Neuronal stem cell (in vitro differentiated cells): Measurements from ENCODE around the gene BCL2L11.

ENCODE experiments used
- DNase-seq: peaks from one replicate; pipeline ENCODE4 v3.0.0-alpha.2; 2013; ENCODE audit warnings: low spot score
- H2AFZ ChIP-seq: one replicate; pipeline ENCODE4 v1.6.1; 2013; ENCODE audit warnings: mild to moderate bottlenecking, low read length, inconsistent platforms
- H2AK5ac ChIP-seq: 2 replicates; pipeline ENCODE4 v1.6.1; 2013; ENCODE audit warnings: low read depth, mild to moderate bottlenecking, inconsistent platforms, low read length, moderate library complexity, mixed read lengths
- H2BK120ac ChIP-seq: 2 replicates; pipeline ENCODE4 v1.6.1; 2013; ENCODE audit warnings: low read depth, mild to moderate bottlenecking, inconsistent platforms, low read length, moderate library complexity, mixed read lengths
- H2BK12ac ChIP-seq: one replicate; pipeline ENCODE4 v1.6.1; 2013; ENCODE audit warnings: low read length, inconsistent platforms
- H2BK15ac ChIP-seq: 2 replicates; pipeline ENCODE4 v1.6.1; 2013; ENCODE audit warnings: mild to moderate bottlenecking, low read length, inconsistent platforms, mixed read lengths
- H2BK5ac ChIP-seq: one replicate; pipeline ENCODE4 v1.6.1; 2013; ENCODE audit warnings: inconsistent platforms, mild to moderate bottlenecking, low read length, moderate library complexity
- H3K14ac ChIP-seq: one replicate; pipeline ENCODE4 v1.6.1; 2013; ENCODE audit warnings: low read length, inconsistent platforms
- H3K18ac ChIP-seq: 2 replicates; pipeline ENCODE4 v1.6.1; 2013; ENCODE audit warnings: low read length, inconsistent platforms
- H3K23ac ChIP-seq: 2 replicates; pipeline ENCODE4 v1.6.1; 2013; ENCODE audit warnings: low read depth, mild to moderate bottlenecking, mixed read lengths, low read length, inconsistent platforms; ENCODE audit not compliant: poor library complexity
- H3K27ac ChIP-seq: replicated peaks from 3 replicates; pipeline ENCODE4 v1.5.1; 2013; ENCODE audit warnings: low read length, inconsistent platforms
- H3K27me3 ChIP-seq, 3 experiments: 2 replicates each; pipeline ENCODE4 v1.6.1; 2013; ENCODE audit warnings: low read length in 3 of 3, mild to moderate bottlenecking in 2 of 3, inconsistent platforms in 1 of 3, low read depth in 1 of 3, mixed read lengths in 1 of 3, moderate library complexity in 1 of 3; ENCODE audit not compliant: control insufficient read depth in 3 of 3, insufficient read depth in 3 of 3
- H3K36me3 ChIP-seq, 2 donors: replicated peaks in 1 of 2; 2 replicates each; pipeline ENCODE4 v1.6.1; 2013; ENCODE audit warnings: low read length in 2 of 2; ENCODE audit not compliant: control insufficient read depth in 2 of 2, insufficient read depth in 2 of 2
- H3K4ac ChIP-seq: 2 replicates; pipeline ENCODE4 v1.6.1; 2013; ENCODE audit warnings: inconsistent platforms, mild to moderate bottlenecking, low read length, moderate library complexity
- H3K4me1 ChIP-seq, 2 donors: 1 replicate in 1 of 2; 2 replicates in 1 of 2; pipeline ENCODE4 v1.6.1; 2013; ENCODE audit warnings: low read length in 2 of 2, low read depth in 1 of 2; ENCODE audit not compliant: control insufficient read depth in 2 of 2, insufficient read depth in 1 of 2
- H3K4me2 ChIP-seq: one replicate; pipeline ENCODE4 v1.6.1; 2013; ENCODE audit warnings: mild to moderate bottlenecking, low read length, inconsistent platforms; ENCODE audit not compliant: insufficient read depth, poor library complexity, severe bottlenecking
- H3K4me3 ChIP-seq, 2 donors: 2 replicates each; pipeline ENCODE4 v1.5.1; 2013; ENCODE audit warnings: low read length in 2 of 2, mild to moderate bottlenecking in 2 of 2, inconsistent platforms in 1 of 2, moderate library complexity in 1 of 2
- H3K79me1 ChIP-seq: one replicate; pipeline ENCODE4 v1.6.1; 2013; ENCODE audit warnings: low read depth, mild to moderate bottlenecking, inconsistent platforms, low read length, moderate library complexity
- H3K9ac ChIP-seq: one replicate; pipeline ENCODE4 v1.6.1; 2013; ENCODE audit warnings: mild to moderate bottlenecking, low read depth, low read length, inconsistent platforms; ENCODE audit not compliant: poor library complexity
- H3K9me3 ChIP-seq, 2 donors: replicated peaks in 1 of 2; 2 replicates each; pipeline versions ENCODE3 to v1.6.1; 2013; ENCODE audit warnings: low read length in 2 of 2, mild to moderate bottlenecking in 2 of 2, inconsistent platforms in 1 of 2, low read depth in 1 of 2, mixed read lengths in 1 of 2, moderate library complexity in 1 of 2; ENCODE audit not compliant: control insufficient read depth in 2 of 2, insufficient read depth in 1 of 2
- H4K8ac ChIP-seq: one replicate; pipeline ENCODE4 v1.6.1; 2013; ENCODE audit warnings: low read depth, mild to moderate bottlenecking, inconsistent platforms, low read length, moderate library complexity
- H4K91ac ChIP-seq: one replicate; pipeline ENCODE4 v1.6.1; 2013; ENCODE audit warnings: low read length, low read depth, mild to moderate bottlenecking, inconsistent platforms; ENCODE audit not compliant: poor library complexity
- WGBS, 2 donors: extraction: QIAGEN DNeasy Blood & Tissue Kit; methylation state at CpG; one replicate each; pipeline ENCODE4 v1.1.7; 2013; ENCODE audit warnings: missing lambda C conversion rate in 2 of 2, mixed read lengths in 1 of 2; ENCODE audit not compliant: insufficient read length in 2 of 2, insufficient replicate concordance in 1 of 2; ENCODE audit errors: extremely low coverage in 2 of 2; 5-methylcytosine and 5-hydroxymethylcytosine counted together

BCL2L11 gene

DNA sequence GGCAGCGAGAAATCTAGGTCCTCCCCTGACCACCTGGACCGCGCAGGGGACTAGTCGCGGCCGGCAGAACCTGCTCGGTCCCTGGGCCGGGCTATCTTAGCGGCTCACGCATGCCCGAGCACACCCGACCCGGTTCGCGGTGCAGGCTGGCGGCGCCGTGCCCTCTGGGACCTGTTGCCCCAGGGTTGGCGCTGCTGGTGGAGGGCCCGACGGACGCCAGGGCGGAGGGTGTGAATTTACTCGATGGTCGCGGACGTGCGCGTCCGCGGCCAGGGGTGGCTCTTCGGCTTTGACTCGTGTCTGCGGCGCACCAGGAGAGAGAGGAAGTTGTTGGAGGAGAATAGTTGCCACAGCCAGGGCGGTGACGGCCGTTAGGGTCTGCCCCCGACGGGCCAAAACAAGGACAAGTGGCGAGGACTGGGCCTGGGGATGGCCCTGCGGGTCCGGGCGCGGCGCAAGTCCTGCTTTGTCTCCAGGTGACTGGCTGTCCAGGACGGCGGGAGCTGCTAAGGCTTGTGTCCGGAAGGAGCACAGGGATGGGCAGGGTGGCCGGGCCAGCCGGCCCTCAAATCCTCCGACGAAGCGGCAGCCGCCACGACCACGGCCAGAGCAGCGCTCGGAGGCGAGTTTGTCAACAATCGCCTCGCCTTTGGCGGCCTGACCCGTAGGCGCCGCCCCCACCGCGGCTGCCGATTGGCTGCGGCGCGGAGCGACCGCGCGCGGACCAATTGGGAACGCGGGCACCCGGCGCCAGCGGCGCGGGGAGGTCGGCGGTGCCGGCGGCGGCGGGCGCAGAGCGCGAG is 1.3 kb downstream of the BCL2L11 start:
- peaks cover 7 to 26% (median 26%) of the 10 kb centered on the region in 3 experiments for H3K27me3 ChIP-seq

DNA sequence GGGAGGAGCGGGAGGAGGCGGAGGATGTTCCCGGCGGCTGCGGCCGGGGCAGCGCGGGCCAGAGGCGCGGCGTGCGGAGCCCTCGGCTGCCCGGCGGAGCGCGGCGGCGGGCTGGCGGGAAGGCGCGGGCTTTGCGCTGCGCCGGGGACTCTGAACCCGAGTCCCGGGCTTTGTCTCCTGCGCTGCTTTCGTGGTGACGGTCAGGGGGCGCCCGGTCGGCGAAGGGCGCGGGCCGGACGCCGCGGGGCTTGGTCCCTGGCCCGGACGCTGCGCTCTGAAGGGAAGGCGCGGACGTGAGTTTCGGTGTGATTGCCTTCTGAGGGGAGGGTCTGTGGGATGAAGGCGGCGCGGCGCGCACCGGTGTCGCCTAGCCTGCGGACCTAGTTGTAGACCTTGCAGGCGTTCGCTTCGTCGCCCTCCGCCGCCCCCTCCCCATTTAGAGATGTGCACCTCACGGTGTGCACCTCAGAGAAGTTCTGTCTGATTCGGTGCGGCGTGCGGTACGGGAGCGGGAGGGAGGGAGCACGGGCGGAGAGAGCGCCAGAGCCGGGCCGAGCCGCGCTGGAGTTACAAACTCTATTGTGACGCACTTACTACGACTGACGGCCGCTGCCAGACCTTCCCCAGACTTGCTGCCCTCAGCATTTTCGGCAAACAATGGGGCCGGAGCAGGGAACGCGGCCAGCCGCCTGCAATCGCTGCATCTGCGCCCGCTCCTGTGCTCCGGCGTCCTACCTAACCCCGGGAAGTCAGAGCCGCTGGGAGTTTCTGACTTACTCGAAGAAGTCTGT is 2.1 kb downstream of the BCL2L11 start:
- H3K27me3 ChIP-seq = peaks cover 7 to 23% (median 19%) of the 10 kb centered on the region in 3 experiments
- H3K14ac ChIP-seq = peak overlapping the region; percentile 100
- peaks cover 15 to 18% of the 10 kb centered on the region in 2 donors for H3K4me1 ChIP-seq
- H2AK5ac ChIP-seq = peak overlapping the region; percentile 99
- H3K9me3 ChIP-seq = peaks cover 0 to 8% of the 10 kb centered on the region in 2 donors
- H3K9ac ChIP-seq = peak overlapping the region; percentile 98
- peaks cover 4% of the 10 kb centered on the region for H3K79me1 ChIP-seq
- H3K4me2 ChIP-seq = peak overlapping the region; percentile 90
- no peak overlapping the region for H2BK12ac ChIP-seq
- peak overlapping the region; percentile 90 for H3K27ac ChIP-seq
- peak overlapping the region; percentile 88 for H2AFZ ChIP-seq
- H2BK120ac ChIP-seq = peak overlapping the region; percentile 90
- H3K4ac ChIP-seq = peak overlapping the region; percentile 70
- H2BK15ac ChIP-seq = peak overlapping the region; percentile 94
- peak overlapping the region; percentile 88 for H4K8ac ChIP-seq
- H3K36me3 ChIP-seq = peaks cover 14 to 44% of the 10 kb centered on the region in 2 donors
- H3K4me3 ChIP-seq = peak overlapping the region; percentile 87 to 98
- peak overlapping the region; percentile 89 for H3K23ac ChIP-seq
- peak overlapping the region; percentile 98 for H2BK5ac ChIP-seq
- DNase-seq = peak; percentile 75
- no CpG with 5 or more reads among the region's 92 CpGs for WGBS, 2 donors
- H4K91ac ChIP-seq = peak overlapping the region; percentile 60
- peak overlapping the region; percentile 100 for H3K18ac ChIP-seq

More for the DNA sequence above, 1.3 kb downstream of the BCL2L11 start:
- peak overlapping the region; percentile 99 for H3K9ac ChIP-seq
- H3K23ac ChIP-seq = peak overlapping the region; percentile 94
- H3K79me1 ChIP-seq = peaks cover 4% of the 10 kb centered on the region
- H2BK12ac ChIP-seq = peak overlapping the region; percentile 94
- H3K14ac ChIP-seq = peak overlapping the region; percentile 41
- peaks cover 11 to 36% of the 10 kb centered on the region in 2 donors for H3K36me3 ChIP-seq
- H3K27ac ChIP-seq = no peak overlapping the region
- no CpG with 5 or more reads among the region's 93 CpGs for WGBS, 2 donors
- H3K9me3 ChIP-seq = peaks cover 0 to 7% of the 10 kb centered on the region in 2 donors
- H4K8ac ChIP-seq = no peak overlapping the region
- H4K91ac ChIP-seq = no peak overlapping the region
- H3K4me2 ChIP-seq = peak overlapping the region; percentile 93
- H3K4ac ChIP-seq = no peak overlapping the region
- peak overlapping the region; percentile 97 for H3K18ac ChIP-seq
- DNase-seq = peak; percentile 91
- peak overlapping the region; percentile 99 for H2AFZ ChIP-seq
- H2BK15ac ChIP-seq = peak overlapping the region; percentile 91
- H2AK5ac ChIP-seq = peak overlapping the region; percentile 67
- peak overlapping the region; percentile 87 to 98 for H3K4me3 ChIP-seq
- H2BK5ac ChIP-seq = peak overlapping the region; percentile 98
- peak overlapping the region; percentile 90 for H2BK120ac ChIP-seq
- peaks cover 18 to 19% of the 10 kb centered on the region in 2 donors for H3K4me1 ChIP-seq

DNA sequence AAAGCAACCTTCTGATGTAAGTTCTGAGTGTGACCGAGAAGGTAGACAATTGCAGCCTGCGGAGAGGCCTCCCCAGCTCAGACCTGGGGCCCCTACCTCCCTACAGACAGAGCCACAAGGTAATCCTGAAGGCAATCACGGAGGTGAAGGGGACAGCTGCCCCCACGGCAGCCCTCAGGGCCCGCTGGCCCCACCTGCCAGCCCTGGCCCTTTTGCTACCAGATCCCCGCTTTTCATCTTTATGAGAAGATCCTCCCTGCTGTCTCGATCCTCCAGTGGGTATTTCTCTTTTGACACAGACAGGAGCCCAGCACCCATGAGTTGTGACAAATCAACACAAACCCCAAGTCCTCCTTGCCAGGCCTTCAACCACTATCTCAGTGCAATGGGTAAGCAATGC is 3.0 kb downstream of the BCL2L11 start:
- no peak overlapping the region for H4K8ac ChIP-seq
- no peak overlapping the region for H3K14ac ChIP-seq
- H2BK120ac ChIP-seq = no peak overlapping the region
- H3K36me3 ChIP-seq = peaks cover 15 to 53% of the 10 kb centered on the region in 2 donors
- no peak overlapping the region for H3K18ac ChIP-seq
- H2BK15ac ChIP-seq = no peak overlapping the region
- no peak overlapping the region for H2BK12ac ChIP-seq
- no peak overlapping the region for H4K91ac ChIP-seq
- peaks cover 4% of the 10 kb centered on the region for H3K79me1 ChIP-seq
- H3K4me2 ChIP-seq = peak overlapping the region; percentile 42
- peak overlapping the region; percentile 17 to 87 for H3K4me3 ChIP-seq
- DNase-seq = no peak
- no peak overlapping the region for H3K23ac ChIP-seq
- H3K4ac ChIP-seq = no peak overlapping the region
- H3K27me3 ChIP-seq = peaks cover 7 to 13% (median 9%) of the 10 kb centered on the region in 3 experiments
- no peak overlapping the region for H3K27ac ChIP-seq
- no CpG with 5 or more reads among the region's 7 CpGs for WGBS, 2 donors
- no peak overlapping the region for H2AFZ ChIP-seq
- H3K9ac ChIP-seq = no peak overlapping the region
- no peak overlapping the region for H2BK5ac ChIP-seq
- H3K4me1 ChIP-seq = peaks cover 11 to 12% of the 10 kb centered on the region in 2 donors
- peaks cover 0 to 13% of the 10 kb centered on the region in 2 donors for H3K9me3 ChIP-seq
- H2AK5ac ChIP-seq = no peak overlapping the region
